ENCODE measurements around the gene CHN1.
A peak's percentile ranks its signal among the peaks of the same experiment; 100 is the strongest.

The CHN1 gene

GRCh38 chr2:174918886-174919526, 86.2 kb downstream of the CHN1 start:
- no peak for DNase-seq

DNA sequence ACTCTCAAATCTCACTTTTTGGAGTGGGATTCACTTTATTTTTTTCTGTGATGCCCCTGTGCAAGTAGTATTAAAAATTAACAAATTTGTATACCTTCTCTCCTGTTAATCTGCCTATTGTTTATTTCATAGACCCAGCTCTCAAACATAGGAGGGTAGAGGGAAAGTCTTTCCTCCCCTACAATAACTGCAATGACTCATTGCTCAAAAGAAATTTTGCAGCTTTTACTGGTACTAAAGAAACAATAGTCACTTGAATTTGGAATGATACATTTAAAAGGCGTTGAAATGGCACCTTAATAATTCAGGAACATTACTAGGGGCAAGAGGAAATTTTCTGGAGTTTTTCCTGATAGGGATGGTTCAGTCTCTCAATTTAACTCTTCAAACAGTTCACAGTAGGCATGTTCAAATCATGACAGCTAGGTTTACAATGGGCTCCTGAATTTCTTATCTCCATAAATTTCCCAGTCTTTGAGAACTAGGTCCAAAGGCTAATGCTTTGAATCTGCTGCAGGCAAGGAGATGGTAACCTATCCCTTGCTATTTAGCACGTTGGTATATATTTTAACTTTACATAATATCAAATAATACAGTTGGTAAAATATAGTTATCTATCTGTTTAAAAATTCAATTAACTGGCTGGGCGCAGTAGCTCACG, 88.8 kb downstream of the CHN1 start:
- DNase-seq: no peak

- no peak for DNase-seq
These were observed 90.1 kb downstream of the CHN1 start for GRCh38 chr2:174914853-174915760.

GRCh38 chr2:174908284-174908683, 96.9 kb downstream of the CHN1 start:
- DNase-seq: no peak

- no peak for DNase-seq
These were observed 102.0 kb downstream of the CHN1 start for GRCh38 chr2:174903264-174903556.

DNA sequence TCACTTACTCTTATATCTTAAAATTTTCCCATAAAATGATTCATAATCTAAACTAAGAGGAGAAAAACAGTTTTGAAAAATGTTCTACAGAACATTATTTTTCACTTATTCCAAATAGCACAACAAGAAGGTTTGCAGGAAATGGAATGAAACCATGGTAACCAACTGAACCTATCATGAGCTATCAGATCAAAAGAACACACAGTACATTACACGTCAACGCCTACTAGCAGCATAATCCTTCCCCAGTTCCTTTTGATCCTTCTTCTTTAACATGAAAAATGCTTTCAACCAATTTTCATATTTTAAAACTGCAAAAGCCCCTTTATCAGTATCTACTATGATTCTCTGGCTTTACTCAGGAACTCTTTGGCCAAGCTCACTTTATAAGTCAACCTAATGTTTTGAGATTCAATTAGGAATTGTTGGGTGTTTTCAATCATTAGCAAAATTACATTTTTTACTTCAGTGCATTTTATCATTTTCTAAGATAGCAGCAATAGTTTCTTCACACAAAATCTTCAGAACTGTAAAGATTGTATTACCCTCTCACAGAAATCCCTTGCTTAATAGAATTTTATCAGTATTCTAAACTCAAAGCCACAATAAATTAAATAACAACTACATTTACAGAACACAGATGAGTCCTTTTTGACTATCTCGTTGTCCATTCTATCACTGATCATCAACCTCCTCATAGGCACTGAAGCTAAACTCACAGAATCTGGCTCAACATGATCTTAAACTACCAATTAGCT, 102.5 kb downstream of the CHN1 start:
- DNase-seq: no peak

GRCh38 chr2:174901075-174901474, 104.1 kb downstream of the CHN1 start:
- DNase-seq: no peak

DNA sequence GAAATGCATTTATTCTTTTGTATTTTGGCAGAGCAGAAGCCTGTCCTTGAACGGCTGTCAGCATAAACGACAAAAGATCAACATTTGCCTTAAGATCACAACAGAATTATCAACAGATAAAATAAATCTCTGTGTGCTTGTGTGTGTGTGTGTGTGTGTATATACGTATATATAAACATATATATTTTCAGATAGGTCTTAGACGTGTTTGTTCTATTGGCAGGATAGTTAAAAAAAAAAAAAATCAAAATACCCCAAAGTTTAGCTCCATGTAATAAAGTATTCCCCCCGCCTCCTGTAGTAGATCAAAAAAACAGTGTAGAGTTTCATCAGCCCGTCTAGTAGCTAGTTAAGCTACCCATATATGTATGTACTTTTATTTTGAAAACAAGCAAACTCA, 107.9 kb downstream of the CHN1 start:
- DNase-seq: no peak

GRCh38 chr2:174893018-174893417, 112.2 kb downstream of the CHN1 start:
- no peak for DNase-seq

GRCh38 chr2:174892546-174892945, 112.6 kb downstream of the CHN1 start:
- DNase-seq: no peak

GRCh38 chr2:174888646-174889271, 116.4 kb downstream of the CHN1 start:
- no peak for DNase-seq

- DNase-seq: no peak
These were observed 117.0 kb downstream of the CHN1 start for GRCh38 chr2:174888146-174888545.

DNA sequence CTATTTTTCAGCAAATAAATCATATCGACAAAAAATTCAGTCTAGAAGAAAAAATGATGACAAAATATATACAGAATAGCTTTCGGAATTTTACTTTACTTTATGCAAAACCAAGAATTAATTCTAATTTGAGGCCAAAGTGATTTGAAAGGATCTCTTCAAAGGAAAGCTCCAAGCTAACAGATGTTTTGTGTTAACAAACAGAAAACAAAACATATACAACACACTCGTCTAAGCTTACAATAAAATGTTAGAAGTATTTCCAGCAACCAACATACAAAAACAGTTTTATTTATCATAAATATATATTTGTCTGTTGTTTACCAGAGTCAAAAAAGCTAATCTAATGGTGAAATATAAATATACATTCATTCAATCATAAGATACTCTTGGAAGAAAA, 122.8 kb downstream of the CHN1 start:
- no peak for DNase-seq

- DNase-seq: no peak
These were observed 123.5 kb downstream of the CHN1 start for GRCh38 chr2:174881678-174882077.

GRCh38 chr2:174878537-174879147, 126.5 kb downstream of the CHN1 start:
- peak; percentile 21 for DNase-seq

GRCh38 chr2:174877751-174878150, 127.4 kb downstream of the CHN1 start:
- no peak for DNase-seq

DNA sequence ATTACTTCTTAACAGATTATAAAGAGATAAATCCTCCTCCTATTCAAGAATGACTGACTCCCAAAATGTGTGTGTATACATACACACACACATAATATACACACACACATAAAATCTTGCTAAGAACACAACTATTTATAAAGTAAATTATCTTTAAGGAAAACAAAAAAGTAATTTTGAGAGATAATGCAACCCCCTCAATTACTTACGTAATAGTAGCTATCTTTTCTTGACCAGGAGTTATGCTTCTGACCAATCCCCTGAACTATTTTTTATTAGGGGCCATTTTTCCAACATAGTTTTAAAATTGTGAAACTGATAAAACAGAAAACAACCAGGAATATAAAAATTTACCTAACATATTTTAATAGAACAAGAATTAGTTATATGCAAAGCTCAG, 127.9 kb downstream of the CHN1 start:
- DNase-seq: no peak

DNA sequence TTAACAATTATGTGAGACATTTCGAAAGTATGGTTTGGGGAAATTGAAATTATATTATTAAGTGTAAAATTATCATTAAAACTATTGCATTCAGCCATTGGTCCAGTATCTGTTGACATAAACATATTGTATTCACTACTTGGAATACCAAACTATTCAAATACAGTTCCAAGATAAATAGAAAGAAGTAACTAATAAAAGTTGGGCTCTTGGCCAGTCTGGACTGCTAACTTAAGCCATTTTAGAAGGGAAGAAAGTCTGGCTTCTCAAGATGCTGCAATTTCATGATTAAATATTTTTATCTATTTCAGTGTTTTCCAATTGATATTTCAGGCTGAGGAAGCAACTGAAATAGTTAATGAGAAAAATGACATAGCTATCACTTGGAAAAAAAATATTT, 131.1 kb downstream of the CHN1 start:
- DNase-seq: no peak

DNA sequence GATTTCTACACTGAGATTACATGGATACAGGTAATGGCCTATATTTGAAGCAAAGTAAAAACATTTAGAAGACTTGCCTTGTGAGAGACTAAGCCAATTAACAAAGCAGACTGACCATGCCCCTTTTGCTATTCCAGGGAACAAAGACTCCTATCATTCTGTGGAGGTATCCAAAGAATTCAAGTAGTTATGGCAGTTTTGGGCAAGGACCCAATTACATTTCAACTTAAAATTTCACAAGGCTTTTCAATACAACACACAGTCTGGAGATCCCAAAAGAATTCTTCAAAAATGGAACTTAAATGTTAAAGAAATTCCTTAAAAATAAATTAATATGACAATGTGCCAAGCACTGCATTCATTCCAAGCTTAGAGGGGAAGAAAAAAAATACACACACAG, 131.7 kb downstream of the CHN1 start:
- no peak for DNase-seq

- DNase-seq: no peak
These were observed 134.4 kb downstream of the CHN1 start for GRCh38 chr2:174870787-174871186.

DNA sequence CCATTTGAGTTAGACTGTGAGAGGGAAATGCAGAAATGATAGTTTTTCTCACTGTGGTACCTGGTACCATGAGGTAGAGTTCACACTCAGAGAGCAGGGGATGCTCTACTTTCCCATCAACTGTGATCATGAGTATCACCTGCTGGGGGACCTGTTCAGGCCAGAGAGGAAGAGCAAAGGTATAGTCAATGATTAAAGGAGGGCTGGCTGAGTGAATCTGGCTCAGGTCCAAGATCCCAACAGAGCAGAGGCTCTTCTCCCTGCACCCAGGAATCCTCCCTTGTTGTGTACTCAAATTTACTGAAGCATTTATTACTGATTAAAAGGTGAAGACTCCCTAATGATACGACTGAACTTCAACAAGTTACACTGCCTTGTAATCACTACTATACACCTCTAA, 136.3 kb downstream of the CHN1 start:
- DNase-seq: no peak

DNA sequence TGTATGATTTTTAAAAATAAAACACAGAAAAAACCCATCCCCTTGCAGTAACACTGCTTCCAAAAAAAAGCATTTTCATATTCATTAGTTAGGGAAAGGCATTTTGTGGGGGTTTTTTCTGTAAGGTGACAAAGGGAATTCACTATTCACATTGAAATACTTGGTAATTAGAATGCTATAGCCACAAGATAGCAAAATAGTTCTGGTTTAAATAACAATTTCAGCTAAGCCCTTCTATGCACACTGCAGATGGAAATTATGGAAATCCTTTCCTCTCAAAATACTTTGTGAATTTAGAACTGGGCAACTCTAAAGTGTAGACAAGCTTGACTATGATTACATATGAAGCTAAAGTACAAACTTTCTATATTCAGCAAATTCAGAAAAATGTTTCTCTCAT, 138.8 kb downstream of the CHN1 start:
- no peak for DNase-seq

Data from NCI-H1436 treated with DMSO at 0.1 percent for 48 hours (cell line).